IMR-90 (cell line): Measurements from ENCODE around the gene BRD8.

Source experiments
- BHLHE40 ChIP-seq: fragments of 150-350 bp; IDR thresholded peaks from 2 replicates; pipeline ENCODE4 v1.6.1; 2016; ENCODE audit warnings: mild to moderate bottlenecking, low read depth, low read length
- CEBPB ChIP-seq: IDR thresholded peaks from 2 replicates; pipeline ENCODE4 v1.6.1; 2012; ENCODE audit warnings: low read depth, low read length, improper control_type of control experiment
- CHD1 ChIP-seq: IDR thresholded peaks from 2 replicates; pipeline ENCODE4 v1.6.1; 2012; ENCODE audit warnings: low read depth, low read length, improper control_type of control experiment
- CTCF ChIP-seq: conservative IDR thresholded peaks from 2 replicates; pipeline ENCODE4 v1.5.1; 2012; ENCODE audit warnings: mild to moderate bottlenecking, low read depth, low read length, improper control_type of control experiment
- ELK1 ChIP-seq: fragments of 150-350 bp; IDR thresholded peaks from 2 replicates; pipeline ENCODE4 v1.6.1; 2016; ENCODE audit warnings: low read depth, mild to moderate bottlenecking, low read length, moderate library complexity, borderline replicate concordance
- MAFK ChIP-seq: IDR thresholded peaks from 2 replicates; pipeline ENCODE4 v1.6.1; 2012; ENCODE audit warnings: low read depth, low read length, improper control_type of control experiment
- MAZ ChIP-seq: IDR thresholded peaks from 2 replicates; pipeline ENCODE4 v1.6.1; 2012; ENCODE audit warnings: low read depth, mild to moderate bottlenecking, low read length, improper control_type of control experiment, moderate library complexity, borderline replicate concordance
- MXI1 ChIP-seq: IDR thresholded peaks from 2 replicates; pipeline ENCODE4 v1.6.1; 2012; ENCODE audit warnings: low read depth, mild to moderate bottlenecking, low read length, moderate library complexity, borderline replicate concordance
- NFE2L2 ChIP-seq: fragments of 150-350 bp; IDR thresholded peaks from 2 replicates; pipeline ENCODE4 v1.6.1; 2016; ENCODE audit warnings: low read depth, mild to moderate bottlenecking, low read length
- POLR2A ChIP-seq: IDR thresholded peaks from 2 replicates; pipeline ENCODE4 v1.6.1; 2012; ENCODE audit warnings: mild to moderate bottlenecking, low read depth, low read length
- RAD21 ChIP-seq: IDR thresholded peaks from 2 replicates; pipeline ENCODE4 v1.6.1; 2012; ENCODE audit warnings: low read length, improper control_type of control experiment
- RFX5 ChIP-seq: IDR thresholded peaks from 2 replicates; pipeline ENCODE4 v1.8.0; 2012; ENCODE audit warnings: low read depth, mild to moderate bottlenecking, low read length, moderate library complexity
- SMC3 ChIP-seq: fragments of 150-350 bp; IDR thresholded peaks from 2 replicates; pipeline ENCODE4 v1.6.1; 2016; ENCODE audit warnings: low read depth, mild to moderate bottlenecking, antibody characterized with exemption, low read length, moderate library complexity
- USF2 ChIP-seq: fragments of 150-350 bp; IDR thresholded peaks from 2 replicates; pipeline ENCODE4 v1.6.1; 2017; ENCODE audit warnings: mild to moderate bottlenecking, antibody characterized with exemption, low read length, low read depth

- no peak for TF ChIP-seq CTCF
- no peak for TF ChIP-seq NFE2L2
- TF ChIP-seq MXI1 = no peak
- no peak for TF ChIP-seq ELK1
- TF ChIP-seq CEBPB = no peak
- TF ChIP-seq USF2 = no peak
- no peak for TF ChIP-seq SMC3
- TF ChIP-seq POLR2A = no peak
- TF ChIP-seq BHLHE40 = no peak
- TF ChIP-seq MAFK = no peak
- TF ChIP-seq RAD21 = no peak
- no peak for TF ChIP-seq RFX5
- TF ChIP-seq MAZ = no peak
- no peak for TF ChIP-seq CHD1
Measured at GRCh38 chr5:138148811-138149210, 29.6 kb downstream of the BRD8 start.
